Measurements from ENCODE around the gene PAM. TPM values are rescaled to one million over a fixed set of nuclear protein-coding genes. Genes with fewer than 3 reads are reported as not detected.

PAM gene
- total RNA-seq, 4 donors from 2014 or later = 132 to 224 (median 184) TPM

- 57 to 66% methylated on average over 3 of the region's 3 CpGs for WGBS, 2 donors
- no peaks in the 10 kb centered on the region for H3K36me3 ChIP-seq
- DNase-seq (ENCODE audit: low spot score in 2 of 2) = no peak
- peaks cover 0 to 8% (median 0%) of the 10 kb centered on the region in 4 donors for H3K4me1 ChIP-seq
- H3K27me3 ChIP-seq = no peaks in the 10 kb centered on the region
- H3K4me3 ChIP-seq = no peak overlapping the region
- no peaks in the 10 kb centered on the region for H3K9me3 ChIP-seq
- no peak overlapping the region for H3K27ac ChIP-seq
- TF ChIP-seq EP300 (IDR thresholded peaks at IDR 0.05) (no peak), POLR2A (IDR thresholded peaks at IDR 0.05) (no peak)
- TF ChIP-seq, protein P1, sequence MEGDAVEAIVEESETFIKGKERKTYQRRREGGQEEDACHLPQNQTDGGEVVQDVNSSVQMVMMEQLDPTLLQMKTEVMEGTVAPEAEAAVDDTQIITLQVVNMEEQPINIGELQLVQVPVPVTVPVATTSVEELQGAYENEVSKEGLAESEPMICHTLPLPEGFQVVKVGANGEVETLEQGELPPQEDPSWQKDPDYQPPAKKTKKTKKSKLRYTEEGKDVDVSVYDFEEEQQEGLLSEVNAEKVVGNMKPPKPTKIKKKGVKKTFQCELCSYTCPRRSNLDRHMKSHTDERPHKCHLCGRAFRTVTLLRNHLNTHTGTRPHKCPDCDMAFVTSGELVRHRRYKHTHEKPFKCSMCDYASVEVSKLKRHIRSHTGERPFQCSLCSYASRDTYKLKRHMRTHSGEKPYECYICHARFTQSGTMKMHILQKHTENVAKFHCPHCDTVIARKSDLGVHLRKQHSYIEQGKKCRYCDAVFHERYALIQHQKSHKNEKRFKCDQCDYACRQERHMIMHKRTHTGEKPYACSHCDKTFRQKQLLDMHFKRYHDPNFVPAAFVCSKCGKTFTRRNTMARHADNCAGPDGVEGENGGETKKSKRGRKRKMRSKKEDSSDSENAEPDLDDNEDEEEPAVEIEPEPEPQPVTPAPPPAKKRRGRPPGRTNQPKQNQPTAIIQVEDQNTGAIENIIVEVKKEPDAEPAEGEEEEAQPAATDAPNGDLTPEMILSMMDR (IDR thresholded peaks at IDR 0.05) = no peak
These were observed 220.5 kb downstream of the PAM start for GRCh38 chr5:102975457-102976182.

DNA sequence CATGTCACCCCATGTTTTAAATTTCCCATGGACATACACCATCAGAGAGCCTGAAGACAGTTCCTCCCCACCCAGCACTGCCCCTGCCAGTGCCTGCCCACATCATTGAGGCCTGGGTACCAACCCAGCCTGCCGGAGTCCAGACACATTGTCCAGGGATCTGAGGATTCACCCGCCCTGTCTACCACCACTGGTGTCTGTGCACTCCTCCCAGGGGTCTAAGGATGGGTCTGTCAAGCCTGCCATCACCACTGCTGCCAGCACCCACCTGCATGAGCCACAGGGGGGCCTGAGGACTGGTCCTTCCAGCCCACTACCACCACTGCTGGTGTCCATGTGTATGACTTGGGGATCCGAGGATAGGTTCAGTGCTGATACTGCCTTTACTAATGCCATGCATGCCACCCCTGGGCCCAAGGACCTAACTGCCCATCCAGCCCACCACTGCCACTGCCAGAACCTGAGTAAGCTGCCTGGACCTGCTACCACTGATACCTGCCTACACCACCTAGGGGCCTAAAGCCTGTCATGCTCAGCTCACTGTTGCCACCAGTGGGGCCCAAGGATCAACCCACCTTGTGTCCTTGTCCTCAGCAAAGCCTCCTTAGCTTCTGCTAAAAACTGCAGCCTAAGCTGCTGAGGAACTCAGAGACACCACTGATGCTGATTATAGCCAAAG is 227.0 kb downstream of the PAM start:
- no peaks in the 10 kb centered on the region for H3K4me1 ChIP-seq
- WGBS, 2 donors = 97 to 100% methylated on average over 3 of the region's 3 CpGs
- no peak overlapping the region for H3K27ac ChIP-seq
- DNase-seq (ENCODE audit: low spot score in 2 of 2) = no peak
- no peak overlapping the region for H3K4me3 ChIP-seq
- no peak for TF ChIP-seq EP300 (IDR thresholded peaks at IDR 0.05)
- H3K9me3 ChIP-seq = no peaks in the 10 kb centered on the region
- H3K27me3 ChIP-seq = no peaks in the 10 kb centered on the region
- peaks cover 0 to 6% (median 0%) of the 10 kb centered on the region in 3 donors for H3K36me3 ChIP-seq

DNA sequence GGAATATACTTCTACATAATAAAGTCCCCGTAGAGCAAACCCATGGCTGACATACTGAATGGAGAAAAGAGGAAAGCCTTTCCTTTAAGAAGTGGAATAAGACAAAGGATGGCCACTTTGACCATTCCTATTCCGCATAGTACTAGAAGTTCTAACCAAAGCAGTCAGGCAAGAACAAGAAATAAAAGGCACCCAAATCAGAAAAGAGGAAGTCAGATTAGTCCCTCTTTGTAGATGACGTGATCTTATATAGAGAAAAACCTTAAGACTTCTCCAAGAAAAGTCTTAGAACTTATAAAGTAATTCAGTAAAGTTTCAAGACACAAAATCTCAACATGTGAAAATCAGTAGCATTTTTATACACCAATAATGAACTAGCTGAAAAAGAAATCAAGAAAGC is 231.0 kb downstream of the PAM start:
- H3K9me3 ChIP-seq = no peaks in the 10 kb centered on the region
- no peak for DNase-seq (ENCODE audit: low spot score in 2 of 2)
- H3K27me3 ChIP-seq = no peaks in the 10 kb centered on the region
- no peak overlapping the region for H3K4me3 ChIP-seq
- WGBS, 2 donors = 94 to 96% methylated on average over 3 of the region's 3 CpGs
- peaks cover 0 to 6% (median 0%) of the 10 kb centered on the region in 3 donors for H3K36me3 ChIP-seq
- no peak for TF ChIP-seq POLR2A (IDR thresholded peaks at IDR 0.05)
- no peak for TF ChIP-seq EP300 (IDR thresholded peaks at IDR 0.05)
- TF ChIP-seq, protein P1 (IDR thresholded peaks at IDR 0.05) = no peak
- H3K4me1 ChIP-seq = no peaks in the 10 kb centered on the region
- no peak overlapping the region for H3K27ac ChIP-seq

DNA sequence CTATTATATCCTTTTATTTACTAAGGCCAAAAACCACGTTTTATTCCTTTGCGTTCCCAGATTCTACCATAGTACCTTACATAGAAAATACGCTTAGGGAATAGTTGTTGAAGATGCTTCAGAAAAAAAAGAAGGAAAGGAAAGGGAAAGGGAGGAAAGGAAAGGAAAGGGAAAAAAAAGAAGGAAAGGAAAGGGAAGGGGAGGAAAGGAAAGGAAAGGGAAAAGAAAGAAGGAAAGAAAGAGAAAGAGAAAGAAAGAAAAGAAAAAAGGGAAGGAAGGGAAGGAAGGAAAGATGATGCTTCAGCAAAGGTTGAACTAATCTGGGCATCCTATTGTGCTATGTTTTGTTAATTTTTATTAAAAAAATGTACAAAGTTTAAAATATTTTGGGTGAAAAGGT is 233.4 kb downstream of the PAM start:
- Histone ChIP-seq H3K4me3 (no peak overlapping the region), H3K27ac (no peak overlapping the region), H3K27me3 (no peaks in the 10 kb centered on the region), H3K9me3 (no peaks in the 10 kb centered on the region), H3K36me3 (no peaks in the 10 kb centered on the region), H3K4me1 (no peaks in the 10 kb centered on the region)
- TF ChIP-seq EP300 (IDR thresholded peaks at IDR 0.05) (no peak), POLR2A (IDR thresholded peaks at IDR 0.05) (no peak)
- TF ChIP-seq, protein P1 (IDR thresholded peaks at IDR 0.05) = no peak
- no peak for DNase-seq (ENCODE audit: low spot score in 2 of 2)
- WGBS, 2 donors = 86 to 89% methylated on average over 3 of the region's 3 CpGs

DNA sequence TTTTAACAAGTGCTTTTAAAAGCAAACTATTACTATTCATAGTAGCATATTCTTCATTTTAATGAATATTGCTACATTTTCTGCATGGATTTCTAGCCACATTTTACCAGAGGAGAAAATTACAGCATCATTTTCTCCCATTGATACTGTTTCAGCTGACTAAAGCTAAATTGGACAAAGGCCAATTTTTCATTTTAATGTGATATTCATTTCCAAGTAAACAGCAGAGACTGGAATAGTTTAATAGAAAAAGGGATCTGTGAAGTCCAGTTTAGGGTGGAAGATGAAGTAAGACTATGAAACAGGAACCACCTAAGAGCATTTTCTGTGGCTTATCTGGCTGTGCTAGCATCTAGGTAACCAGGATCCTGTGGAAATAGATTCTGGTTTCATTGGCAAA is 236.7 kb downstream of the PAM start:
- Histone ChIP-seq H3K27ac (no peak overlapping the region), H3K9me3 (no peaks in the 10 kb centered on the region), H3K27me3 (no peaks in the 10 kb centered on the region), H3K36me3 (no peaks in the 10 kb centered on the region), H3K4me3 (no peak overlapping the region), H3K4me1 (no peaks in the 10 kb centered on the region)
- DNase-seq (ENCODE audit: low spot score in 2 of 2) = no peak
- TF ChIP-seq EP300 (IDR thresholded peaks at IDR 0.05) = no peak

GRCh38 chr5:102996011-102996575 is 241.0 kb downstream of the PAM start:
- H3K36me3 ChIP-seq = peaks cover 0 to 11% (median 0%) of the 10 kb centered on the region in 3 donors
- H3K27ac ChIP-seq = no peak overlapping the region
- H3K4me1 ChIP-seq = no peaks in the 10 kb centered on the region
- no peak overlapping the region for H3K4me3 ChIP-seq
- TF ChIP-seq, protein P1 (IDR thresholded peaks at IDR 0.05) = no peak
- TF ChIP-seq POLR2A (IDR thresholded peaks at IDR 0.05) = no peak
- TF ChIP-seq EP300 (IDR thresholded peaks at IDR 0.05) = no peak
- 56 to 58% methylated on average over 1 of the region's 1 CpG for WGBS, 2 donors
- DNase-seq (ENCODE audit: low spot score in 2 of 2) = no peak
- H3K9me3 ChIP-seq = no peaks in the 10 kb centered on the region
- no peaks in the 10 kb centered on the region for H3K27me3 ChIP-seq
